Pancreas (tissue), 10 donors: ENCODE measurements around the gene INHBC. TPM values are rescaled to one million over a fixed set of nuclear protein-coding genes. Genes with fewer than 3 reads are reported as not detected.
"Not testable (repeated sequence)": the region's sequence is repeated elsewhere in the genome, so short reads cannot be mapped to it uniquely, and the experiment has no call there.

Experiments used
- ATAC-seq, 4 donors: fragments of 200-7000 bp; cut with Tn5 transposase; one replicate each; pipeline versions ENCODE4 v1.8.0 to v1.9.1; 2020; ENCODE audit warnings: mild to moderate bottlenecking in 4 of 4, moderate library complexity in 4 of 4
- DNase-seq, 6 donors: peaks; one replicate each; pipeline ENCODE4 v3.0.0-alpha.2; 2020
- FAIRE-seq: peaks from 2 replicates; lab custom pipeline; 2012; peaks lifted over from hg19 to GRCh38; lab: Jason Lieb, UNC
- H3K27ac ChIP-seq, 4 donors: fragments of 200-600 bp; sonication (generic); 1 replicate in 3 of 4; 2 replicates in 1 of 4; pipeline versions ENCODE4 v1.5.0 to v1.8.0; 2020
- H3K27me3 ChIP-seq, 4 donors: fragments of 200-600 bp; one replicate each; pipeline ENCODE4 v1.8.0; 2021
- H3K36me3 ChIP-seq, 3 donors: fragments of 200-600 bp; sonication (generic) in 1 of 3; one replicate each; pipeline versions ENCODE4 v1.5.0 to v1.8.0; 2020 to 2021
- H3K4me1 ChIP-seq, 3 donors: fragments of 200-600 bp; one replicate each; pipeline ENCODE4 v1.8.0; 2021
- H3K4me3 ChIP-seq, 4 donors: fragments of 200-600 bp; sonication (generic) in 2 of 4; one replicate each; pipeline versions ENCODE4 v1.5.0 to v1.8.0; 2020 to 2021
- H3K9me3 ChIP-seq, 4 donors: fragments of 200-600 bp; one replicate each; pipeline ENCODE4 v1.8.0; 2021
- WGBS, 2 donors: extraction: QIAGEN DNeasy Blood & Tissue Kit; methylation state at CpG; one replicate each; pipeline ENCODE4 v1.1.7; 2013; 5-methylcytosine and 5-hydroxymethylcytosine counted together
- intact Hi-C, 3 donors: fragments of 100-400 bp; cut with DNase I; formaldehyde crosslinking; loops; one replicate each; pipeline versions ENCODE4 v1.11.1 to v1.14.2; 2022
- polyA plus RNA-seq, 2 donors: library from polyadenylated mRNA; stranded (reverse); fragments of 200-250 nt; gene quantifications; one replicate each; pipeline ENCODE4 v1.2.3, GENCODE V29; 2013
- total RNA-seq, 6 donors: library from RNA; stranded (reverse); fragmentation: NEBNext Ultra II Directional in 4 of 6; extraction: Animal tissue kit (Norgen Biotek cat#: 25700) in 4 of 6; gene quantifications; one replicate each; pipeline versions ENCODE4 v1.2.1 to v1.2.4, GENCODE V29; 2021 to 2023
- TF ChIP-seq, protein P1 (sequence below), 4 donors: fragments of 200-600 bp; sonication (generic) in 3 of 4; IDR thresholded peaks; one replicate each; pipeline versions ENCODE4 v1.5.0 to v1.8.0; 2021; ENCODE audit warnings: antibody characterized with exemption in 4 of 4
- donor health status: healthy with polysubstance abuse.
- donor health status: DM: no; HTN: no; CAD: no; lungs with moderate emphysema.
- donor health status: DM: no; HTN: no; CAD: no.
- donor health status: control.
- donor health status: control.
- donor health status: Bipolar disorder and iron deficiency.
- donor health status: DM: yes; HTN: yes; CAD: no.
- donor health status: DM: no; HTN: no; CAD: no.
- donor health status: DM: no; HTN: no; CAD: no.
- donor health status: DM: yes; HTN: yes; CAD: no.

Gene INHBC
- total and polyA plus RNA-seq, 8 donors, result 0.09 TPM; not detected in 6

DNA sequence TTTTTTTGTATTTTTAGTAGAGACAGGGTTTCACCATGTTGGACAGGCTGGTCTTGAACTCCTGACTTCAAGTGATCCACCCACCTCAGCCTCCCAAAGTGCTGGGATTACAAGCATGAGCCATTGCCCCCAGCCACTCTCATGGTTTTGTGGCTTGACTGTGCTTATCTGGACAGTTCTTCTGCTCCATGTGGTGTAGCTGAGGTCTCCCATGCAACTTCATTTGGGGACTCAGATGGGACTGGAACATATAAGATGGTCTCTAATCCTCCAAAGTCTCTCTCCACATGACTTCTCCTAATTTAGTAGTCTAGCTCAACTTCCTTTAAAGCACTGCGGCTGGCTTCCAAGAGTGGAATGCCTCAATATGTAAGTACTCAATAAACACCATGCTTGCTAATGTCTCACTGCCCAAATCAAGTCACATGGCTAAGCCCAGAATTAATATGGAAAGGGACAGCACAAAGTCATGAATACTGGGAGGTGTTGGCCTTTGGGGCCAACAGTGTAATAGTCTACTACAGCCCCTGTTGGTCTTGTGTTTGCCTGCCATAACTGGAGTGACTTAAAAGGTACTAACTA, 7.4 kb downstream of the INHBC start:
- Histone ChIP-seq H3K27ac (no peak overlapping the region), H3K9me3 (no peaks in the 10 kb centered on the region), H3K4me1 (no peaks in the 10 kb centered on the region), H3K27me3 (no peaks in the 10 kb centered on the region), H3K36me3 (no peaks in the 10 kb centered on the region), H3K4me3 (no peak overlapping the region)
- whole genome bisulfite sequencing, 2 donors, result 45 to 95% methylated on average over 1 of the region's 1 CpG
- TF ChIP-seq, protein P1, sequence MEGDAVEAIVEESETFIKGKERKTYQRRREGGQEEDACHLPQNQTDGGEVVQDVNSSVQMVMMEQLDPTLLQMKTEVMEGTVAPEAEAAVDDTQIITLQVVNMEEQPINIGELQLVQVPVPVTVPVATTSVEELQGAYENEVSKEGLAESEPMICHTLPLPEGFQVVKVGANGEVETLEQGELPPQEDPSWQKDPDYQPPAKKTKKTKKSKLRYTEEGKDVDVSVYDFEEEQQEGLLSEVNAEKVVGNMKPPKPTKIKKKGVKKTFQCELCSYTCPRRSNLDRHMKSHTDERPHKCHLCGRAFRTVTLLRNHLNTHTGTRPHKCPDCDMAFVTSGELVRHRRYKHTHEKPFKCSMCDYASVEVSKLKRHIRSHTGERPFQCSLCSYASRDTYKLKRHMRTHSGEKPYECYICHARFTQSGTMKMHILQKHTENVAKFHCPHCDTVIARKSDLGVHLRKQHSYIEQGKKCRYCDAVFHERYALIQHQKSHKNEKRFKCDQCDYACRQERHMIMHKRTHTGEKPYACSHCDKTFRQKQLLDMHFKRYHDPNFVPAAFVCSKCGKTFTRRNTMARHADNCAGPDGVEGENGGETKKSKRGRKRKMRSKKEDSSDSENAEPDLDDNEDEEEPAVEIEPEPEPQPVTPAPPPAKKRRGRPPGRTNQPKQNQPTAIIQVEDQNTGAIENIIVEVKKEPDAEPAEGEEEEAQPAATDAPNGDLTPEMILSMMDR (IDR thresholded peaks at IDR 0.05), result no peak
- intact Hi-C loops, result no loop called here
- ATAC-seq (no peak), FAIRE-seq (no peak), DNase-seq (no peak)

DNA sequence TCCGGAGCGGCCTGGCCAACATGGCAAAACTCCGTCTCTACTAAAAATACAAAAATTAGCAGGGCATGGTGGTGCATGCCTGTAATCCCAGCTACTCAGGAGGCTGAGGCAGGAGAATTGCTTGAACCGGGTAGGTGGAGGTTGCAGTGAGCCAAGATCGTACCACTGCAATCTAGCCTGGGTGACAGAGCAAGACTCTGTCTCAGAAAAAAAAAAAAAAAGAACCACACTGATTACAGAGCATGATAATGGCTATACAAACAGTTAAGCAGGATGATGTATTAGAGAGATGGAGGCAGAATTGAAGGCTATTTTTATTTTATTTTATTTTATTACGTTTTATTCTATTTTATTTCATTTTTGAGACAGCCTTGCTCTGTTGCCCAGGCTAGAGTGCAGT, 9.8 kb downstream of the INHBC start:
- H3K27ac ChIP-seq, FAIRE-seq, intact Hi-C loops, DNase-seq, H3K27me3 ChIP-seq, ATAC-seq, H3K4me3 ChIP-seq, H3K4me1 ChIP-seq, H3K36me3 ChIP-seq, H3K9me3 ChIP-seq: not testable (repeated sequence)
- 68 to 73% methylated on average over 6 of the region's 6 CpGs for WGBS, 2 donors

DNA sequence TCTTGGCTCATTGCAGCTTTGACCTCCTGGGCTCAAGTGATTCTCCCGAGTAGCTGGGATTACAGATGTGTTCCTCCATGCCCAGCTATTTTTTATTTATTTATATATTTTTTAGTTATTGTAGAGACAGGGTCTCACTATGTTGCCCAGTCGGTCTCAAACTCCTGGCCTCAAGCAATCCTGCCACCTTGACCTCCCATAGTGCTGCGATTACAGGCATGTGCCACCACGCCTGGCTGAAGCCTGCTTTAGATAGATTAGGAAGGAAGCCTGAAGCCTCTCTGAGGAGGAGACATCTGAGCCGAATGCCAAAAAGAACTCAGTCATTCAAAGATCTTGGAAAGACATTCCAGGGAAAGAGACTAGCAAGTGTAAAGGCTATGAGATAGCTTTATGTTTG, 10.2 kb downstream of the INHBC start:
- Histone ChIP-seq H3K4me1 (no peaks in the 10 kb centered on the region), H3K27me3 (no peaks in the 10 kb centered on the region), H3K27ac (no peak overlapping the region), H3K9me3 (no peaks in the 10 kb centered on the region), H3K36me3 (no peaks in the 10 kb centered on the region), H3K4me3 (no peak overlapping the region)
- 72 to 77% methylated on average over 5 of the region's 5 CpGs for WGBS, 2 donors
- intact Hi-C loops, result no loop called here
- TF ChIP-seq, protein P1 (IDR thresholded peaks at IDR 0.05), result no peak
- ATAC-seq (no peak), FAIRE-seq (no peak), DNase-seq (no peak)

DNA sequence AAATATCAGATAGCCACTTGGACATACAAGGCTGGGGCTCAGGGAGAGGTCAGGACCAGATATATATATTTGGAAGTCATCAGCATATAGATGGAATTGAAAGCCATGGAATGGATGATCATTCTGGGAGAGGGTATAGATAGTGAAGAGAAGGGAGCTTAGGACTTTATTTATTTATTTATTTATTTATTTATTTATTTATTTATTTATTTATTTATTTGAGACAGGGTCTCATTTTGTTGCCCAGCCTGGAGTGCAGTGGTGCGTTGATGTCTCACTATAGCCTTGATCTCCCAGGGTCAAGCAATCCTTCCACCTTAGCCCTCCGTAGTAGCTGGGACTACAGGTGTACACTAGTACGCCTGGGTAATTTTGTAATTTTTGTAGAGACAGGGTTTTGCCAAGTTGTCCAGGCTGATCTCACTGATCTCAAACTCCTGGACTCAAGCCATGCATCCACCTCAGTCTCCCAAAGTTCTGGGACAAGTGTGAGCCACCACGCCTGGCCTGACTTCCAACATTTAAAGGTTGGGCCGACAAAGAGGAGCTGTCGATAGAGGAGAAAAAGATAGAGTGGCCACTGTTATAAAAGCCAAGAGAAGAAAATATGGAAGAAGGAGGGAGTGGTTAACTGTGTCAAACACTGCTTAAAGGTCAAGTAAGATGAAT, 11.8 kb downstream of the INHBC start:
- ATAC-seq (no peak), FAIRE-seq (no peak), DNase-seq (no peak)
- intact Hi-C loops, result no loop called here
- no peak overlapping the region for H3K4me3 ChIP-seq
- WGBS, 2 donors, result 89 to 96% methylated on average over 6 of the region's 6 CpGs
- no peaks in the 10 kb centered on the region for H3K36me3 ChIP-seq
- no peaks in the 10 kb centered on the region for H3K27me3 ChIP-seq
- no peak overlapping the region for H3K27ac ChIP-seq
- no peaks in the 10 kb centered on the region for H3K9me3 ChIP-seq
- TF ChIP-seq, protein P1 (IDR thresholded peaks at IDR 0.05), result no peak
- H3K4me1 ChIP-seq, result no peaks in the 10 kb centered on the region

DNA sequence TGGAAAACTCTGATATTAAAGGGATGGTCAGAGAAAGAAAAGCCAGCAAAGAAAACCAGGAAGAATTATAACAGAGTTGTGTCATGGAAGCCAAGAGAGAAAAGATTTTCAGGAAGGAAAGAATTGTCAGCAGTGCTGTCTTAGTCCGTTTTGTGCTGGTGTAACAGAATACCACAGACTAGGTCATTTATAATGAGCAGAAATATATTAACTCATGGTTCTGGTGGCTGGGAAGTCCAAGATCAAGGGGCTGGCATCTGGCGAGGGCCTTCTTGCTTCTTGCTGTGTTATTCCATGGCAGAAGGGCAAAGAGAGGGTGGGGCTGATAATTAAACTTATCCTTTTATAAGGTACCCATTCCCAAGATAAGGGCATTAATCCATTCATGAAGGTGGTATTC, 14.1 kb downstream of the INHBC start:
- 71 to 79% methylated on average over 2 of the region's 2 CpGs for WGBS, 2 donors

More for the DNA sequence above, 14.1 kb downstream of the INHBC start:
- Histone ChIP-seq H3K36me3 (no peaks in the 10 kb centered on the region), H3K27ac (no peak overlapping the region), H3K4me1 (no peaks in the 10 kb centered on the region), H3K27me3 (no peaks in the 10 kb centered on the region), H3K4me3 (no peak overlapping the region), H3K9me3 (no peaks in the 10 kb centered on the region)
- FAIRE-seq (no peak), ATAC-seq (no peak), DNase-seq (no peak)
- TF ChIP-seq, protein P1 (IDR thresholded peaks at IDR 0.05), result no peak
- intact Hi-C loops, result no loop called here
